IPS DF 19.7 (cell line): Measurements from ENCODE around the gene PID1.

Experiments used
- DNase-seq: peaks from one replicate; pipeline ENCODE4 v3.0.0-alpha.2; 2013; ENCODE audit warnings: low read depth, low spot score

The PID1 gene

DNA sequence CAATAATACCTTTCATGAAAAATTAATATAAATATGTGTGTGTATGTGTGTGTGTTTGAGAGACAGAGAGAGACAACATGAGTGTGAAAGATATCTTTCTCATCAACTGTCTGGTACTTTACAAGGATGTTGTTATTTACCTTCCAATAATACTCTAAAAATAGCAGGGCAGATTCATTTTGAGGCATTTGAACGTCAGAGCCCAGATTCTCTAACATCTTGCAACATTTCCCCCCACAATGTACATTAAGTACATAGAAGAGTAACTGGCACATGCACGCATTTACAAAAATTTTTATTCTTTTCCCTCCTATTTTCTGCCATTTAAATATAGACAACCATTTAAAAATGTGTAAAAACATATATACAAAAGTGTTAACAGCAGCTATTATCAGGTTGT is 100.9 kb downstream of the PID1 start:
- no peak for DNase-seq

DNA sequence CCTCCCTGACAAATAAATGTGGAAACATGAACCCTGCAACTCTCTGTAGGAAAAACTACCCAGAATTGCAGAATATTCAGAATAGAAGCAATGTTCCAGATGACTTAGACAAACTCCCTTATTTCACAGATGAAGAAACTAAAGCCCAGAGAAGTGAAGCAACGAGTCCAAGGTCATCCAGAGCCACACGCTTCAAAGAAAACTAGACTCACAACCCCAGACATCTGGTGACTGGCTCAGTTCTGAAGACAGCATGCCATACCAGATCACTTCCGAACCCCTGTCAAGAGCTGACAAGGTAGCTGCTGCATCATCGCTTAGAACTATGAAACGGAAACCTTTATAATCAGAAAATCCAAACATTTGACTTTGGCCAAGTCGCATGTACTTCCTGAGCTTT is 101.3 kb downstream of the PID1 start:
- no peak for DNase-seq

DNA sequence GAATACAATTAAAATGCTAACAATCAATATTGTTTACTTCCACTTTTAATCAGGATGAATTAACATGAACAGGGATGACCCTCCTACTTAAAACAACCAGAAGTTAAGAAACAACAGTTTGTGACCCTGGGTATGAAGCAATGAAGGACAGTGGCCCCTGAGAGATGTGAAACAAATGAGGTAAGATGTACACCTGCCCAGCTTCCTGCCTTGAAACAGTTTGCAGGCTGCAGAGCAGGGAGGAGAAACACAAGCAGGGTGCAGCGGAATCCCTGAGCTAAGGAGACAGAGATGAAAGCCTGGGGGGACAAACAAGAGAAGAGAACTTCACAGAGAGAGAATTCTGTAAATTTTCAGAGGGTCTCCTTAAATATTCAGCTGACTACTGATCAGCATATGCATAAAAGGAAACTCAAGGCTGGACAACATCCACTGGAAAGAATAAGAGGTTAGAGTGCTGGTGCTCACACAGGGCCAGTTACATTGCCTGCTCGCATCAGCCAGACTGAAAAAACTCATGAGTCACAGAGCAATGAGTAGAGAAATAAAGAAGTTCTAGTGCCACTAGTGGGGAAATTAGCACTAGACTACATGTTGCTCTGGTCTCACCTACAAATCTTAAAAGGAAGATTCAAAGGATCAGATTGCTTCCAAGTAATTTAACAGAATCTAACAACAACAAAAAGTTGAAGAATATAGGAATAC is 106.4 kb downstream of the PID1 start:
- DNase-seq: no peak

GRCh38 chr2:229163893-229164292 is 107.2 kb downstream of the PID1 start:
- DNase-seq: no peak

GRCh38 chr2:229162015-229162414 is 109.1 kb downstream of the PID1 start:
- no peak for DNase-seq

DNA sequence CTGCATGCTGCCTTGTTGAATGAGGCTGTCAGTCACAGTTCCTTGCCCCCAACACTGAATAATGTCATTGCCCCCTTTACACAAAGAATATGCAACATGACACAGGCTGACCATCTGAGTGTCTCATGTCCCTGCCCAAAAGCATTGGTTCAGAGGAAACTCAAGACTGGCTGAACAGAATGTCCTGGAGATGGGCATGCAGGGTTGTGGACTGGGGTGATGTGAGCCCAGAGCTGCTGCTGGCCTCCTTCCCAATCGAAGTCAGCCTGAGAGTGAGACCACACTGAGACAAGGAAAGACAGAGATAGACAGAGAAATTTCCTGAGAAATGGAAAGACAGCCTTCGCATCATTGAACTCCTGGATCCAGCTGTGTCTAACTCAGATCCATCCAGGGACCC is 110.1 kb downstream of the PID1 start:
- no peak for DNase-seq

DNA sequence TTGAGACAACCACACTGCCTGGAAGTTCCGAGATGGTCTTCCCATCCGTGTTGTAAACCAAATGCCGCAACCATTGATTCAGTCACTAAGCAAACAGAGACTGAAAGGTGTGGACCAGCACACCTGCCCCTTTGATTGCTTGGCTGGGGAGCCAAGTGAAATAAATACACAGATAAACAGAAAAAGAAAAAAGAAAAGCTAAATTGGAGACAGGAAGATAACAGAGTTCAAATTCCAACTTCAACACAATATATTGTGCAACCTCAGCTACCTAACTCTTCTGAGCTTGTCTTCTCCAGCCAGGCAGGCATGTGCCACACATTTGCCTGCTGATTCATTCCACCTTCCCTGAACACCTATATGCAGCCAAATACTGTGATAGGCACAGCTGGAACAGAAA is 110.9 kb downstream of the PID1 start:
- DNase-seq: no peak

DNA sequence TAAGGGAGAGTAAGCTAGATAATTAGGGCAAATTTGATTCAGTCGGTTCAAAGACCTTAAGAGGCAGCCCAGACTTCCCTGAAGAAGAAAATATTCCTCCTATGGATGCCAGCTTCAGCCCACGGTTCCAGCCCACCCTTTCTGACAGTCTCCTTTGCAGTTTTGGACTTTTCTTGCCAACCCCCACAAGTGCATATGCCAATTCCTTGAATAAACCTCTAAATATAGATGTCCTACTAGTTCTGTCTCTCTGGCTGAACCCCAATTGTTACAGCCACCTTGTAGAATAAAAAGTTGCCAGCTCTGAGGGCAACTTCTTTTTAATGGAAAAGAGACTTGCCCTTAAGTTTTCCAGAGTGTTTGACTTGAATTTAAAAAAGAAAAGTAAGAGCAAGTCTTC is 111.7 kb downstream of the PID1 start:
- DNase-seq: no peak

DNA sequence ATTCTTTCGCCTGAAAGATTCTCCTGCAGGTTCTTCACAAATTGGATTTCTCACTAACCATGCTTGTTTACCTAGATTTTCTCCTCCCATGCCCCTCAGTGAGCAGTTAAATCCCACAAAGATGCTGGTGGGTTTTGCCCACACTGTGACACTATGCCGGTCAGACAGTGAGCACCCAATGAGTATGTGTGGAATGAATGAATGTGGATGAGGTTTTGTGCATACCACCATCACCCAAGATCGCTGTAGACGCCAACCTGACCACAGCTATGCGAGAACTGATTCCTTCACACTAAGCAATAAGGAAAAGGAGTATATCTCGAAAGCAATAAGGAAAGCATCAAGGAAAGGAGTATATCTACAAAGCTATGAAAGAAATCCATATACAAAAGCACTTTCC is 116.7 kb downstream of the PID1 start:
- no peak for DNase-seq

GRCh38 chr2:229153951-229154350 is 117.1 kb downstream of the PID1 start:
- DNase-seq: no peak

GRCh38 chr2:229153267-229153666 is 117.8 kb downstream of the PID1 start:
- no peak for DNase-seq

DNA sequence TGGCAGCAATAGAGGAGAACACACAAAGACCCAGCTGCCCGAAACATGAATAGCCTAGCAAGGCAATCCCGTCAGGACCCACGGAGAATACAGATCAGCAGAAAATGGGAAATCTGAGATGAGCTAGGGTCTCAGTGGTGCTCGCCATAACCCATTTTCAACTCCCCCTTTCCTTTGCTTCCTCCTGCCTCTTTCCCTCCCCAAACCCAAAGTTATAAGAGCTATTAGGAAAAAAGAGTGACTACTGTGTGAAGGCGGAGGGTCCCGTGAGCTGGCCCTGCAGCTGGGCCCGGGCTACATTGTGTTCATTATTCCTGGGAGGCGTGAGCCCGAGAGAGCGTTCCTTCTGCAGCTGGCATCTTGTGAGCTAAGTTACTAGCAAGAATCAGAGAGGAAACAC is 118.4 kb downstream of the PID1 start:
- DNase-seq: no peak

GRCh38 chr2:229150317-229150716 is 120.8 kb downstream of the PID1 start:
- DNase-seq: no peak

GRCh38 chr2:229141424-229142025 is 129.6 kb downstream of the PID1 start:
- no peak for DNase-seq

DNA sequence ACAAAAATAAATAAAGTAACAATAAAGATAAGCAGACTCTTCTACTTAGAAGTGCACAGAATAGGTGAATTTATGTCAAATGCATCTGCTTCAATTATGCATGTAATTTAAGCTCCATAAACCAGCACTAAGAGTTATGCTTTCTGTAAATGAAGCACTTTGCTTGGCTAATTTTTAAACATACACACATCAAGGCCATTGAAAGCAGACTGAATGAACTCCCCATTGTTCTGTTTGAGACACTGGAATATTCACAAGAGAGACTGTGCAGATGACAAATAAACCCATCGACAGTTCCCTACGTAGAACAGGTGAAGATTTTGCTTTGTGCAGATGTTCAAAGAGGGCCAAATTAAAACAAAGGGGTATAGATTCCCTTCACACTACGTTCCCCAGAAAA is 133.4 kb downstream of the PID1 start:
- DNase-seq: no peak

- DNase-seq: no peak
Measured at GRCh38 chr2:229137066-229137465, 134.0 kb downstream of the PID1 start.

GRCh38 chr2:229133155-229133772 is 137.8 kb downstream of the PID1 start:
- DNase-seq: peak; percentile 12

GRCh38 chr2:229132236-229132635 is 138.9 kb downstream of the PID1 start:
- DNase-seq: no peak

- DNase-seq: no peak
Measured at GRCh38 chr2:229130522-229130921, 140.6 kb downstream of the PID1 start.

GRCh38 chr2:229129738-229130371 is 141.2 kb downstream of the PID1 start:
- no peak for DNase-seq

GRCh38 chr2:229127471-229127870 is 143.6 kb downstream of the PID1 start:
- DNase-seq: no peak

DNA sequence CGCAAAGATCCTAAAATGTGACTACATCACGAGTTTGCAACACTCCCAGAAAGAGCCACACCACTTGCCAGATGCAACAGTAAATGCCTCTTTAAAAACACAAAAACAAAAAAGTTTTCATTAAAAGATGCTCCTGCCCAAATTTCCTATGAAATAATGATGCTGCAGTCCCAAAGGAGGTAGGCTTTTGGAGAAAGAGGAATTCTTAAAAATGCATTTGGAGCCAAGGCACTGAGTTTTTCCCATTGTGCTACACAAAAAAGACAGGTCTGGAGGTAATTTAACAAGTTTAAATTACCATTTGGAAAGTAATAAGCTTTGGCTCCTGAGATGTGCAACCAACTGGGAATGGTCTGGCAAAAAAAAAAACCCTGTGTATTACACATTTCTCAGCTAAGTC is 145.0 kb downstream of the PID1 start:
- no peak for DNase-seq

DNA sequence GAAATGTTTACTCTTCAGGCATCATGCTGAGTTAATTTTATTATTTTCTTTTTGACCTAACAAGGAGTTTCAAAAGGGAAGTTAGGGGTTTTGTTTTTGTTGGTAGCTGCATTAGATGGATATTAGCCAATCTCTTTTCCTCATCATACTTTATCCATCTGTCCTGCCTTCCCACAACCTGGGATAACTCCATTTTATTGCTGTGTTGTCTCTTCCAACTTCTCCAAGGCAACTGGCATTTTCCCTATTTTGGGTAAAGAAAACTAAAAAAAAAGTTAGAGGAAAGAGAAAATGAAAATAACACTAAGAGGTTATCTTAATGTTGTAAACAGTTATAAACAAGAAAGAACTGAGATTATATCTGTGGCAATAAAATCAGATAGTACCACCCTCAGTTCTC is 147.0 kb downstream of the PID1 start:
- no peak for DNase-seq
